Liver (tissue), 9 donors: Measurements from ENCODE around the gene MTMR1. TPM values are rescaled to one million over a fixed set of nuclear protein-coding genes. Genes with fewer than 3 reads are reported as not detected.
A peak's percentile ranks its signal among the peaks of the same experiment; 100 is the strongest.

Source experiments
- DNase-seq: peaks from one replicate; pipeline ENCODE4 v3.0.0-alpha.2; 2017; ENCODE audit warnings: low spot score
- H3K27ac ChIP-seq, 2 donors: one replicate each; pipeline ENCODE4 v1.7.0; 2013; ENCODE audit warnings: inconsistent platforms in 2 of 2, low read length in 2 of 2, control low read depth in 1 of 2, low read depth in 1 of 2, mild to moderate bottlenecking in 1 of 2
- H3K27me3 ChIP-seq, 4 donors: one replicate each; pipeline versions ENCODE4 v1.6.1 to v1.7.0; 2013; ENCODE audit warnings: low read length in 3 of 4, inconsistent platforms in 1 of 4, mild to moderate bottlenecking in 1 of 4, moderate library complexity in 1 of 4; ENCODE audit not compliant: control insufficient read depth in 4 of 4, insufficient read depth in 4 of 4
- H3K36me3 ChIP-seq, 4 donors: one replicate each; pipeline versions ENCODE4 v1.6.1 to v1.7.0; 2013; ENCODE audit warnings: low read length in 3 of 4, mild to moderate bottlenecking in 3 of 4, low read depth in 1 of 4, moderate library complexity in 1 of 4; ENCODE audit not compliant: control insufficient read depth in 4 of 4, insufficient read depth in 3 of 4
- H3K4me1 ChIP-seq, 4 donors: one replicate each; pipeline versions ENCODE4 v1.6.1 to v1.7.0; 2013; ENCODE audit warnings: low read length in 3 of 4, mild to moderate bottlenecking in 3 of 4, moderate library complexity in 1 of 4; ENCODE audit not compliant: control insufficient read depth in 4 of 4, insufficient read depth in 4 of 4
- H3K4me3 ChIP-seq, 3 donors: one replicate each; pipeline versions ENCODE4 v1.6.1 to v1.7.0; 2013; ENCODE audit warnings: low read length in 3 of 3, control low read depth in 1 of 3, low read depth in 1 of 3, mild to moderate bottlenecking in 1 of 3
- H3K9ac ChIP-seq, 2 donors: one replicate each; pipeline ENCODE4 v1.7.0; 2013; ENCODE audit warnings: low read length in 2 of 2, mild to moderate bottlenecking in 2 of 2, moderate library complexity in 2 of 2, control low read depth in 1 of 2, low read depth in 1 of 2
- H3K9me3 ChIP-seq, 4 donors: one replicate each; pipeline versions ENCODE4 v1.6.1 to v1.7.0; 2013; ENCODE audit warnings: low read length in 3 of 4; ENCODE audit not compliant: control insufficient read depth in 4 of 4
- CTCF ChIP-seq: fragments of 150-350 bp; IDR thresholded peaks from 2 replicates; pipeline ENCODE4 v1.5.1; 2017; ENCODE audit warnings: improper control_type of control experiment, low read depth, low read length; ENCODE audit not compliant: missing input control
- EGR1 ChIP-seq, 2 donors: IDR thresholded peaks; 2 replicates each; pipeline ENCODE4 v1.6.1; 2016 to 2018; ENCODE audit warnings: antibody characterized with exemption in 2 of 2, low read depth in 2 of 2
- FOXA2 ChIP-seq: IDR thresholded peaks from 2 replicates; pipeline ENCODE4 v1.6.1; 2016; ENCODE audit warnings: antibody characterized with exemption
- GABPA ChIP-seq, 2 donors: IDR thresholded peaks in 1 of 2; conservative IDR thresholded peaks in 1 of 2; 2 replicates each; pipeline ENCODE4 v1.6.1; 2016; ENCODE audit warnings: antibody characterized with exemption in 2 of 2, mild to moderate bottlenecking in 1 of 2, moderate library complexity in 1 of 2
- HNF4A ChIP-seq, 2 donors: conservative IDR thresholded peaks; 2 replicates each; pipeline ENCODE4 v1.6.1; 2016; ENCODE audit warnings: antibody characterized with exemption in 2 of 2, mild to moderate bottlenecking in 2 of 2
- JUND ChIP-seq, 2 donors: IDR thresholded peaks; 2 replicates each; pipeline ENCODE4 v1.6.1; 2016; ENCODE audit warnings: antibody characterized with exemption in 2 of 2
- NR2F2 ChIP-seq: IDR thresholded peaks from 2 replicates; pipeline ENCODE4 v1.6.1; 2016; ENCODE audit warnings: antibody characterized with exemption
- REST ChIP-seq: IDR thresholded peaks from 2 replicates; pipeline ENCODE4 v1.6.1; 2016; ENCODE audit warnings: antibody characterized with exemption, mild to moderate bottlenecking
- RXRA ChIP-seq, 2 donors: IDR thresholded peaks; 2 replicates each; pipeline ENCODE4 v1.6.1; 2017 to 2018; ENCODE audit warnings: antibody characterized with exemption in 2 of 2, mild to moderate bottlenecking in 1 of 2
- SP1 ChIP-seq: IDR thresholded peaks from 2 replicates; pipeline ENCODE4 v1.6.1; 2018; ENCODE audit warnings: antibody characterized with exemption, mild to moderate bottlenecking
- YY1 ChIP-seq: IDR thresholded peaks from 2 replicates; pipeline ENCODE4 v1.6.1; 2016; ENCODE audit warnings: antibody characterized with exemption, mild to moderate bottlenecking
- ZBTB33 ChIP-seq: IDR thresholded peaks from 2 replicates; pipeline ENCODE4 v1.6.1; 2016; ENCODE audit warnings: antibody characterized with exemption
- WGBS: extraction: QIAGEN DNeasy Blood & Tissue Kit; methylation state at CpG from one replicate; pipeline ENCODE4 v1.1.7; 2013; 5-methylcytosine and 5-hydroxymethylcytosine counted together
- polyA plus RNA-seq, 2 donors: library from polyadenylated mRNA; stranded (reverse) in 1 of 2; unstranded in 1 of 2; fragments of 200-250 nt in 1 of 2; fragments of >200 nt in 1 of 2; fragmentation: Nextera tagmentation in 1 of 2; extraction: Ambion mirVana in 1 of 2; gene quantifications; one replicate each; pipeline versions ENCODE4 v1.2.1 to v1.2.3, GENCODE V29; 2013 to 2015
- total RNA-seq, 2 donors: library from RNA; depleted of rRNA; stranded (reverse); fragments of >200 nt; gene quantifications; one replicate each; pipeline ENCODE4 v1.2.3, GENCODE V29; 2014
- TF ChIP-seq, protein P1 (sequence below): IDR thresholded peaks from 2 replicates; pipeline ENCODE4 v1.6.1; 2016; ENCODE audit warnings: antibody characterized with exemption
- TF ChIP-seq, protein P2 (sequence below): IDR thresholded peaks from 2 replicates; pipeline ENCODE4 v1.6.1; 2016; ENCODE audit warnings: antibody characterized with exemption
- donor health status: healthy.
- donor health status: healthy.
- donor health status: healthy.
- donor health status: healthy.
- donor health status: healthy.

Gene MTMR1
- total and polyA plus RNA-seq, 4 donors: 2.5 to 13.4 (median 7.8) TPM

DNA sequence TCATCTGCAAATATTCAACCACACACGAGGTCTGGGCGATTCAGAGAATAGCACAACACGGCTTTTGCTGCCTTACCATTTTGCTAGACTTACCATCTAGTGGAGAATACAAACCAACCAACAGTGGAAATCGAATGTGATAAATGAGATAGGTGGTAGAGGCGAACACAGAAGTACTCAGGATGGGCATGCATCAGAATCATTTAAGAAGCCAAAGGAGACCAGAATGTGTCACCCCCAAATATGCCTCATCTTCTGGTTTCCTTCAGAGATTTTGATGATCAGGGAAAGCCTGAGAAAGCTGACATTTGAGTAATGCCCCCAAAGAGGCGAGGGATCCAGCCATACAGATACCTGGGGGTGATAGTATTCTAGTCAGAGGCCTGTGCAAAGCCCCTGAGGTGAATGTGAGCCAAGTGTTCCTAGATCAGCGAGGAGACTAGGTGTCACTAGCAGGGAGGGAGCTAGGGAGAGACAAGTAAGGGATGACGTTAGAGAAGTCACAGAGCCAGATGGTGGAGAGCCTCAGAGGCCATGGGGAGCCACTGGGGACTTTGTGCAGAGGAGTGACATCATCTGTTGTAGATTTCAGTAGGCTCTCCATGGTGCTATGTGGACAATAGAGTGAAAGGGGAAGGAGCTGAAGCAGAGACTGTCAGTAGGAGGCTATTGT is 1.7 kb downstream of the MTMR1 start:
- H3K4me1 ChIP-seq: peaks cover 2 to 12% (median 4%) of the 10 kb centered on the region in 4 donors
- peak overlapping the region in 1 of 2 donors; percentile 80 for H3K27ac ChIP-seq
- TF ChIP-seq SP1 (no peak), FOXA2 (no peak), EGR1 (IDR thresholded peaks at IDR 0.05; ENCODE audit: low read depth in 2 of 2) (no peak), HNF4A (conservative IDR thresholded peaks at IDR 0.05) (no peak), REST (no peak)
- no peaks in the 10 kb centered on the region for H3K27me3 ChIP-seq
- H3K4me3 ChIP-seq: no peak overlapping the region
- H3K9ac ChIP-seq: no peak overlapping the region
- H3K36me3 ChIP-seq: peaks cover 0 to 2% (median 0%) of the 10 kb centered on the region in 4 donors
- DNase-seq: no peak
- peaks cover 0 to 7% (median 3%) of the 10 kb centered on the region in 4 donors for H3K9me3 ChIP-seq
- 80% methylated on average over 8 of the region's 8 CpGs for WGBS

- Histone ChIP-seq H3K36me3 (peaks cover 0 to 2% (median 0%) of the 10 kb centered on the region in 4 donors), H3K4me3 (no peak overlapping the region), H3K27ac (no peak overlapping the region), H3K4me1 (peaks cover 2 to 12% (median 4%) of the 10 kb centered on the region in 4 donors), H3K27me3 (no peaks in the 10 kb centered on the region), H3K9ac (no peak overlapping the region), H3K9me3 (no peaks in the 10 kb centered on the region)
- 86% methylated on average over 1 of the region's 1 CpG for WGBS
- DNase-seq: no peak
- TF ChIP-seq JUND (IDR thresholded peaks at IDR 0.05): no peak
- TF ChIP-seq HNF4A (conservative IDR thresholded peaks at IDR 0.05): no peak
- TF ChIP-seq, protein P1, sequence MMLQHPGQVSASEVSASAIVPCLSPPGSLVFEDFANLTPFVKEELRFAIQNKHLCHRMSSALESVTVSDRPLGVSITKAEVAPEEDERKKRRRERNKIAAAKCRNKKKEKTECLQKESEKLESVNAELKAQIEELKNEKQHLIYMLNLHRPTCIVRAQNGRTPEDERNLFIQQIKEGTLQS: no peak
- TF ChIP-seq RXRA (IDR thresholded peaks at IDR 0.05): no peak
- no peak for TF ChIP-seq NR2F2
- TF ChIP-seq REST: no peak
- TF ChIP-seq ZBTB33: no peak
- TF ChIP-seq CTCF: no peak
- TF ChIP-seq YY1: no peak
- no peak for TF ChIP-seq GABPA (IDR thresholded peaks at IDR 0.05 in 1 of 2, conservative IDR thresholded peaks at IDR 0.05 in 1 of 2)
- TF ChIP-seq, protein P2, sequence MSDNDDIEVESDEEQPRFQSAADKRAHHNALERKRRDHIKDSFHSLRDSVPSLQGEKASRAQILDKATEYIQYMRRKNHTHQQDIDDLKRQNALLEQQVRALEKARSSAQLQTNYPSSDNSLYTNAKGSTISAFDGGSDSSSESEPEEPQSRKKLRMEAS: no peak
Observed at GRCh38 chrX:150696331-150696730, 3.1 kb downstream of the MTMR1 start.
